GM21825 (cell line): ENCODE results near the gene SNUPN.

Experiments used
- ATAC-seq: cut with Tn5 transposase; IDR thresholded peaks from one replicate; pipeline ENCODE4 v1.9.1; 2021; ENCODE audit warnings: mild to moderate bottlenecking, moderate library complexity; ENCODE audit not compliant: unreplicated experiment

SNUPN gene

DNA sequence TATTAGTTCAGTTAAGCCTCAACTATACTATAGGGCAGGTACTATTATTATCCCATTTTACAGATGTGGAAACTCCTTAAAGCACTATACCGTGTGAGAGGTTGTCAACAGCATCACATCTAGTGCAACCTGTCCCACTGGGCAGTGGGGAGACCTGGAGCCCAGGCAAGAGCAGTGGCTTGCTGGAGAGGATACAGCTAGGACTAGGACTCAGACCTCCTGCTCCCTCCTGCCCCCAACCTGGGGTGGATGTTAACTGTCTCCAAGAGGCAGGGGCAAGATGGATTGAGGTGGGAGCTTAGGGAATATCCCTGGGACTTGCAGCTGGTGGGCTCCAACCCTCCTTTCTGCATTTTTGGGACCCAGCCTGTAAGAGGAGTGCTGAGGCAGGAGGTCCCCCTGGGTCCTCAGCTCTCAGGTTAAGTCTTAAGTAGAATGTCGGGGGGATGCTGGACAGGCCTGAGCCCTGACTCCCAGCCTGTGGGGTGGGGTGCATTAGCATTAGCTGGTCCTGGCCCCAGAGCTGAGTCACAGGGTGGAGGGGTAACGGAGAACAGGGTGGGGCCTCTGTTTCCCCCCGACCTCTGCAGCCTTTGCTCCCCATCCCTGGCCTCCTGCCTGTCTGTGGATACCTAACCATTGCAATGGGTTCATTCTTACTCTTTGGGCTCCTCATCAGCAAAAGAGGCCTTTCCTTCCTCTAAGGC is 28.8 kb upstream of the SNUPN start:
- ATAC-seq, result no peak

DNA sequence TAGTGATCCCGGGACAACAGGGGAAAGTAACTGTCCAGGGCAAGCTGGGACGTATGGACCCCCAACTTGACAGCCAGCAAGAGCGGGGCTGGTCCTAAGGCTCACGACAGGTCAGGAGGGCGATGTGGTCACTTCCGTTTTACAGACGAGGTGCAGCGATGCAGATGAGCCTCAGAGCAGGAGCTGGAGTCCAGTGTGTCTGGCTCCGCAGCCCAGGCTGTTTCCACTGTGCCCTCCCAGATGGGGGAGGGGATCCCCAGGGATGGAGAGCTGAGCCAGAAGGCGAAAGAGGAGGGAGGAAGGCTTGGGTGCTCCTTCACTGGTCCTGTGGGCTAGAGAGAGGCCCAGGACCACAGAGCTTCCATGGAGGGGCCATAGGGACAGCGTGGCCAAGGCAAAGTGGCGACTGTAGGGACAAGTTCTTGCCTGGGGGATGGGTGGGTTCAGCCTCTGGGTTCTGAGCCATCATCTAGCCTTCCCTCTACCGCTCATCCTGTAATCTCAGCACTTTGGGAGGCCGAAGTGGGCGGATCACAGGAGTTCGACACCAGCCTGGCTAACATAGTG is 27.9 kb upstream of the SNUPN start:
- no peak for ATAC-seq

GRCh38 chr15:75651810-75652543 is 26.5 kb upstream of the SNUPN start:
- no peak for ATAC-seq

DNA sequence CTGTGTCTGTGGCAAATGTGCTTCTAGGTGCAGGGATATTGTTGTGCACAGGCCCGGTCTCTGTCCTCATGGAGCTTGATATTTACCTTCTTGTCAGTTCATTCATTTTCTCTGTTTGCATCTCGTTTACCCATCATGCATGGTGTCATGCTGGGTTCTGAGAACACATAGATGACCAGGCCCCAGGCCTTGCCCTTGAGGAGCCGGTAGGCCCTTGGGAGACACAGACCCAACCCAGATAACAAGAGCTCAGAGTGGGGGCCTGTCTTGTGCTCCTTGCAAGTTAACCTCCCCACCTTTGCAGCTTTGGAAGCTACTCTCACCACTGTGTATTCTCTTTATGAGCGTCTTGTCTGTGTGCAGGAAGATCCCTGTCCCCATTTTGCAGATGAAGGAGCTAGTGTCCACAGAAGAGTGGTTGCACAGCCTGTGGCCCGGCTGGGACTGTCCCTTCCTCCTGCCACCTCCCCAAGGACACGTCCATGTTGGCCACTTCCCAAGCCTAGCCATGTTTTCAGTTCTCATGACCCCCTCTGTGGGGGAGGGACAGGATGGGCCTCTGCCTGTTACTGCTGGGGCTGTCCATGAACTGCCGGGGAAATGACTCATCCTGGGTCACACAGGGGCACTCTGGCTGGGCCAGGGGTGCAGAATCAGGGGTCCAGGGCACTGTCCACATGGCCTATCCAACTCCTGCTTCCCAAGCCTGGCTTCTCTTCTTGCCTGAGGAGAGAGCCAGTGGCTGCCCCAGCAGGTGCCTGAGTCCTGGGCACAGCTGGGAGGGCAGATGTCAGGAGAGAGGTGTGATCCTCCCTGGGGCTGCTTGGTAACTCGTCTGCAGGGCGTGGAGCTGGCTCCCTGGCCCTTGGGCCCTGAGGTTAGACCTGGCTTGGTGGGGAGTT is 25.6 kb upstream of the SNUPN start:
- no peak for ATAC-seq

DNA sequence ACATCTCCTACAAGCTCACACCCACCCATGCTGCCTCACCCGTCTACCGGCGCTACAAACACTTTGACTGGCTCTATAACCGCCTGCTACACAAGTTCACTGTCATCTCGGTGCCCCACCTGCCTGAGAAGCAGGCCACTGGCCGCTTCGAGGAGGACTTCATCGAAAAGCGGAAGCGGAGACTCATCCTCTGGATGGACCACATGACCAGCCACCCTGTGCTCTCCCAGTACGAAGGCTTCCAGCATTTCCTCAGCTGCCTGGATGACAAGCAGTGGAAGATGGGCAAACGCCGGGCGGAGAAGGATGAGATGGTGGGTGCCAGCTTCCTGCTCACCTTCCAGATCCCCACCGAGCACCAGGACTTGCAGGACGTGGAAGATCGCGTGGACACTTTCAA is 24.3 kb upstream of the SNUPN start:
- ATAC-seq, result no peak

- ATAC-seq, result no peak
Measured at GRCh38 chr15:75649045-75649761, 23.7 kb upstream of the SNUPN start.

DNA sequence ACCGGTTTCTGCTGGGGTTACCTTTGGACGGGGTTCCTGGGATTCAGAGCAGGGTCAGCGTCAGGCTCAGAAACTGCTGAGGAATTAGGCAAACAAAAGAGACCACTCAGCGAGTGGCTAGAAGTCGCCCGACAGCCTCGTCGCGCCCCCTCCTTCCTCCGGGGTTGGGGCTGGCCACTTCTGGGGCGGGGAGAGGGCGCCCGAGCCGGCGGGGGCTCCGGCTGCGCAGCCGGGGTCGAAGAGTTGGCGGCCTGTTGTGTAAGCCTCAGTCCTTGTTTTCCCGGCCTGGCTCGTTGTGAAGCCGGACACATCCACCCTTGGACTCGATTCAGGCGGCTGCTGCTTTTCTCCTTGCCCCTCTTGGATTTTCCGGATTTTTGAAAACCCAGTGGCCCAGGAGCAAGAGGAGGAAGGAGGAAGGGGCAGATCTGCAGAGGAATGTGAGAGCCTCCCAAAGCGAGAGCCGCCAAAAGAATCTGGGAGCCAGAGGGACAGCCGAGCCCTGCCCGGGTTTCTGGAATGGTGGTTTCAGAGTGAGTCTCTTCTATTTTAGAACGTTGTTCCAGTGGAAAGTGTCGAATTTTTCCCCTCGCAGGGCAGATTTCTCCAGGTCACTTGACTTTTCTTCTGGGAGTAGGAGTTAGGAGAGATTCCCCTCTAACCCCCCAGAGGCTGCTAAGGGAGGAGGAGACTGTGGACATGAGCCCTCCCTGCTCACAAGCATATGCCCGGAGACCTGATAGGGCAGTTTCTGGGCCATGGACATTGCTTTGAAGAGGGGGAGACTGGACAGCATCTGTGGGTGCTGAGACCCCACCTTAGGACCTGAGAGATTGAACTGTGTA is 22.9 kb upstream of the SNUPN start:
- no peak for ATAC-seq

- no peak for ATAC-seq
Measured at GRCh38 chr15:75647370-75648155, 22.0 kb upstream of the SNUPN start, which contains the start of gene SNX33. SNX33 (plus strand) TSS chr15:75647912; CDS start chr15:75649103, 1,191 bp downstream.

- ATAC-seq, result no peak
Measured at GRCh38 chr15:75646944-75647364, 21.4 kb upstream of the SNUPN start.

GRCh38 chr15:75646112-75646943 is 20.8 kb upstream of the SNUPN start:
- no peak for ATAC-seq

- ATAC-seq, result no peak
Measured at GRCh38 chr15:75644376-75644775, 18.9 kb upstream of the SNUPN start.

DNA sequence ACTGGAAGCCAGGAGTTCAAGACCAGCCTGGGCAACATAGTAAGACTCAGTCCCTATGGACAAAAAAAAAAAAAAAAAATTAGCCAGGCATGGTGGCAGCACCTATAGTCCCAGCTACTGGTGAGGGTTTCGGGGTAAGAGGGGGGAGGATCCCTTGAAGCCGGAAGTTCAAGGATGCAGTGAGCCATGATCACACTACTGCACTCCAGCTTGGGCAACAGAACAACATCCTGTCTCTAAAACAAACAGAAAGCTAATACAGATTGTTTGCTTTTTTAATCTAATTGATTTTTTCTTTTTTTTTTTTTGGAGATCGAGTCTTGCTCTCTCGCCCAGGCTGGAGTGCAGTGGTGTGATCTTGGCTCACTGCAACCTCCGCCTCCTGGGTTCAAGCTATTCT is 16.1 kb upstream of the SNUPN start:
- ATAC-seq, result no peak

DNA sequence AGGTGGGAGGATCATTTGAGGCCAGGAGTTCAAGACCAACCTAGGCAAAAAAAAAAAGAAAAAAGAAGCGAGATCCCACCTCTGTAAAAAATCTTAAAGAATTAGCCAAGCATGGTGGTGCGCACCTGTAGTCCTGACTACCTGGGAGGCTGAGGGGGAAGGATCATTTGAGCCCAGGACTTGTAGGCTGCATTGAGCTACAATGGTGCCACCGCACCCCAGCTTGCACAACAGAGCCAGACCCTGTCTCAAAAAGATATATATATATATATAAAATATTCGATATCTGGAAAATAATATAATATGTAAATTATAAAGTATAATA is 15.6 kb upstream of the SNUPN start:
- no peak for ATAC-seq

DNA sequence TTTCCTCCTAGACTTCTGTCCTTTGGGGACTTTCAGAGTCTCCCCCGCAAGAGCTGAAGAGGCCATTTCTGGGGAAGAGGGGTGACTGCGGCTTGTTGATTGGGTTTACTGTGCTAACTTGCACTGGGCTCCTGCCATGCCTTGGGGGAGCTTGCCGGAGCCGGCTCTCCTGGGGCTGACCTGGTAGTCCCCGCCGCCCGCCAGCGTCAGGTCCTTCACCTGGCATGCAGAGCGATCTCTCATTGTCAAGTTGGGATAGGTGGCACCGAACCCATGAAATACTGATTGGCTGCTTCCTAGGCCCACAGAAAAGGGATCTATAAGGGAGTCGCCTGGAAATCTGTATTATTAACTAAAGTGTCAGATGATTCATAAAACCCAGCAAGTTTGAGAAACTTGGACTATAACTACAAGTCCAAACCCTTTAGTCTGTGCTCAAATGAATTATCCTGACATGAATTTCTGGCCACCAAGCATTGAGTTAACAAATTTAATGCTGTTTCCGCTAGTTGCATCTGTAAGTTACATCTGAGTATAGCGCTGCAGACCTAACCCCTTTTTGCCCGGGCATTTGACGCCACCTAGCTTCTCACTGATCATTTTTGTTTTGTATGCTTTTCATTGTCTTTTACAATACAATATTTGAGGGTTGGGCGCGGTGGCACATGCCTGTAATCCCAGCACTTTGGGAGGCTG is 15.1 kb upstream of the SNUPN start:
- peak; percentile 30 for ATAC-seq

DNA sequence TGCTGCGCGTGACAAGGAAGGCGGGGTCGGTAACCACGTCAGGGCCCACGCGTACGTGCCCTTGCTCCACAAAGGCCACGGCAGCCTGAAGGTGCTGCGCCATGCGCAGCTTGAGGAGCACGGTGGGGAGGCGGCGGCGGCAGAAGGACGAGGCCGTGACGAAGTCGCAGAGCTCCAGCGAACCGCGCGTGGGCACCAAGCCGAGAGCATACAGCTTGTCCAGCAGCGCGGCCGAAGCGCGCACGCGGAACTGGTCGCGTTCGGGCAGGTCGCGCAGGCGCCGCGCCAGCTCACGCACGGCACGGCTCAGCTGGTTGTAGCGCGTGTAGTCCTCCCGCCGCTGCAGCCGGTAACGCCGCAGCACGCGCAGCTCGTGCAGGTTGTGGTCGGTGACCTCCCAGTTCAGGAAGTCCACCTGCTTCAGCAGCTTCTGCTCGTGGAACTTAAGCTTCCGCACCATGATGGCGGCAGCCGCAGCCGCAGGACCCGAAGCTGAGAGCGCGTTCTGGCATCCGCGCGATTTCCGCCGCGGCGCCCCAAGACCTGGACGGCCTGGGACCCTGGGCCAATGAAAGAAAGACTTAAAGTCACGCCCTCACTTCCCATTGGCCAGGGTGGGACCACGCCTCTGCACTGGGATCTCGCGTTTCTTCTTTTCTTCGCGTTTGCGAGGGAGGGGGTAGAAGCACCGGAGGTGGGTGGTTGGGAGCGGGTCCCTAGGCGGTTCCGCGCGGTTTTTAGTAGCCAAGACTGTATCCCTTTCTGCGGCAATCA is 14.4 kb upstream of the SNUPN start, which contains the start of gene IMP3:
Gene IMP3, minus strand, starts transcription at position 516 of the 774 bp plus-strand sequence. Its CDS starts 56 bp downstream, at position 460.
- ATAC-seq, result peak; percentile 81

DNA sequence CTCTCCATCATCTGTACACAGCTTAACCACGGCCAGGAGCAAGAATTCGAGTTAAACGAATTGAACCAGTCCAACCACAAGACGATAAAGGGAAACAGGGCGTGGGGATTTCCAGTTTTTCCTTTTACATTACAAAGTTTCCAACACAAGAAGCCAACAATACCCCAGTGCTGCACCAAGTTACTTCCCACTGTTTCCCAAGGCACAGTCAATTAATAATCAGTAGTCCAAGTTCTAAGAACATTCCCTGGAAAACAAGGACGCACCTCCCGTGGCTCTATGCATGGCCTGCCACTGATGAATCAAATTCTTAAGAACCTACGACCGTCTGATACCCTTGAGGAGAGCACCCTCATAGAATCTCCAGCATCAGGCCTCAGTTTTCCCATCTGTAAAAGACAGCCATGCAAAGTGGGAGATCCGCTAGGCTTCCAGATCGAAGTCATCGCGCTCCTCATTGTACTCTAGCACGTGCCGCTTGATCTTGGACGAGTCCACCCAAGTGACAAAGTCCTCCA is 13.7 kb upstream of the SNUPN start:
- no peak for ATAC-seq
